B cell (primary cell): ENCODE measurements around the gene GALNT6. TPM values are rescaled to one million over a fixed set of nuclear protein-coding genes. Genes with fewer than 3 reads are reported as not detected.

ENCODE experiments used
- ATAC-seq: fragments of 200-7000 bp; cut with Tn5 transposase; one replicate; pipeline ENCODE4 v1.10.0; 2021; ENCODE audit warnings: low read depth, mild to moderate bottlenecking, moderate number of reproducible peaks, moderate library complexity
- CTCF ChIA-PET: fragments of 350-600 bp; sonication (Branson Sonifier 250); formaldehyde crosslinking; loops from one replicate; lab custom pipeline; 2021; ENCODE audit warnings: antibody characterized with exemption, inconsistent platforms; lab: Charles Lee
- POLR2A ChIA-PET: fragments of 350-600 bp; sonication (Branson Sonifier 250); formaldehyde crosslinking; loops from one replicate; lab custom pipeline; 2021; ENCODE audit warnings: antibody characterized with exemption; lab: Charles Lee
- DNase-seq: peaks from one replicate; pipeline ENCODE4 v3.0.0; 2013
- H2AFZ ChIP-seq: 2 replicates; pipeline ENCODE4 v1.6.1; 2012; ENCODE audit warnings: mild to moderate bottlenecking, low read depth, low read length; ENCODE audit not compliant: insufficient read depth, poor library complexity, severe bottlenecking
- H3K27ac ChIP-seq, 2 donors: 1 replicate in 1 of 2; 2 replicates in 1 of 2; pipeline ENCODE4 v1.5.1; 2012 to 2013; ENCODE audit warnings: low read length in 2 of 2, mild to moderate bottlenecking in 2 of 2, moderate library complexity in 1 of 2
- H3K27me3 ChIP-seq, 4 experiments: fragments of 200-600 bp in 1 of 4; sonication (generic) in 1 of 4; replicated peaks in 1 of 4; 1 replicate in 2 of 4; 2 replicates in 2 of 4; pipeline versions ENCODE4 v1.6.1 to v1.7.0; 2013 to 2016; ENCODE audit warnings: low read length in 3 of 4, mild to moderate bottlenecking in 2 of 4, mixed read lengths in 1 of 4, moderate library complexity in 1 of 4; ENCODE audit not compliant: insufficient read depth in 4 of 4, control insufficient read depth in 3 of 4; ENCODE audit errors: control extremely low read depth in 1 of 4
- H3K36me3 ChIP-seq, 2 experiments: replicated peaks in 1 of 2; 1 replicate in 1 of 2; 2 replicates in 1 of 2; pipeline versions ENCODE4 v1.6.1 to v1.7.1; 2013; ENCODE audit warnings: low read length in 1 of 2; ENCODE audit not compliant: insufficient read depth in 2 of 2, control insufficient read depth in 1 of 2; ENCODE audit errors: control extremely low read depth in 1 of 2, extremely low read depth in 1 of 2
- H3K4me1 ChIP-seq, 2 donors: fragments of 200-600 bp in 1 of 2; sonication (generic) in 1 of 2; 1 replicate in 1 of 2; 2 replicates in 1 of 2; pipeline versions ENCODE4 v1.5.1 to v1.6.1; 2013 to 2017; ENCODE audit warnings: low read length in 2 of 2; ENCODE audit not compliant: control insufficient read depth in 2 of 2, insufficient read depth in 2 of 2
- H3K4me2 ChIP-seq: replicated peaks from 2 replicates; pipeline ENCODE3; 2012; ENCODE audit warnings: mild to moderate bottlenecking, low read depth, low read length; ENCODE audit not compliant: poor library complexity, severe bottlenecking
- H3K4me3 ChIP-seq, 5 experiments: fragments of 200-600 bp in 1 of 5; sonication (generic) in 1 of 5; 1 replicate in 3 of 5; 2 replicates in 2 of 5; pipeline versions ENCODE4 v1.5.1 to v1.7.0; 2011 to 2016; ENCODE audit warnings: low read length in 4 of 5, mild to moderate bottlenecking in 4 of 5, low read depth in 2 of 5, control low read depth in 1 of 5, moderate library complexity in 1 of 5; ENCODE audit not compliant: insufficient read depth in 1 of 5; ENCODE audit errors: control extremely low read depth in 1 of 5, extremely low read depth in 1 of 5
- H3K79me2 ChIP-seq: fragments of 200-600 bp; sonication (generic); one replicate; pipeline ENCODE4 v1.6.0; 2016; ENCODE audit warnings: low read length; ENCODE audit not compliant: control insufficient read depth, insufficient read depth
- H3K9ac ChIP-seq: fragments of 200-600 bp; sonication (generic); 2 replicates; pipeline ENCODE4 v1.6.1; 2017; ENCODE audit warnings: mild to moderate bottlenecking, low read length, moderate library complexity
- H3K9me3 ChIP-seq, 3 donors: one replicate each; pipeline versions ENCODE4 v1.6.1 to v1.7.1; 2013; ENCODE audit warnings: low read length in 2 of 3; ENCODE audit not compliant: control insufficient read depth in 2 of 3, insufficient read depth in 1 of 3; ENCODE audit errors: control extremely low read depth in 1 of 3
- H4K20me1 ChIP-seq: 2 replicates; pipeline ENCODE4 v1.6.0; 2012; ENCODE audit warnings: mild to moderate bottlenecking, low read length; ENCODE audit not compliant: insufficient read depth, control insufficient read depth, poor library complexity, severe bottlenecking
- H3K27ac Mint-ChIP-seq: one replicate; pipeline ENCODE4 v1.8.0; 2021; ENCODE audit warnings: mixed read lengths
- H3K27me3 Mint-ChIP-seq: one replicate; pipeline ENCODE4 v1.8.0; 2021; ENCODE audit warnings: mixed read lengths
- H3K4me1 Mint-ChIP-seq: one replicate; pipeline ENCODE4 v1.8.0; 2021; ENCODE audit warnings: mixed read lengths
- H3K4me3 Mint-ChIP-seq: one replicate; pipeline ENCODE4 v1.8.0; 2021; ENCODE audit warnings: mixed read lengths
- H3K9me3 Mint-ChIP-seq: one replicate; pipeline ENCODE4 v1.8.0; 2022; ENCODE audit warnings: mixed read lengths; ENCODE audit not compliant: insufficient read depth
- CTCF ChIP-seq: fragments of 200-600 bp; IDR thresholded peaks from one replicate; pipeline ENCODE4 v1.8.0; 2022; ENCODE audit warnings: antibody characterized with exemption, mild to moderate bottlenecking
- EZH2 ChIP-seq: IDR thresholded peaks from 2 replicates; pipeline ENCODE4 v1.6.1; 2012; ENCODE audit warnings: borderline replicate concordance, low read depth, mild to moderate bottlenecking, moderate library complexity, low read length; ENCODE audit not compliant: insufficient read depth, poor library complexity, severe bottlenecking
- whole genome bisulfite sequencing: methylation state at CpG from one replicate; pipeline ENCODE4 v1.1.5; 2013; ENCODE audit warnings: missing lambda C conversion rate; ENCODE audit not compliant: insufficient coverage; 5-methylcytosine and 5-hydroxymethylcytosine counted together
- intact Hi-C: fragments of 100-400 bp; cut with micrococcal nuclease; formaldehyde crosslinking; loops from one replicate; pipeline ENCODE4 v1.10.0; 2022
- polyA minus RNA-seq: library from RNA; depleted of rRNA, polyadenylated mRNA; stranded (reverse); fragments of >200 nt; gene quantifications from 2 replicates; pipeline ENCODE4 v1.2.3, GENCODE V29; 2012
- polyA plus RNA-seq: library from polyadenylated mRNA; depleted of rRNA; stranded (reverse); fragments of >200 nt; gene quantifications from 2 replicates; pipeline ENCODE4 v1.2.3, GENCODE V29; 2012
- total RNA-seq, 2 donors: library from RNA; stranded (reverse); fragments of 120-200 nt in 1 of 2; gene quantifications; 1 replicate in 1 of 2; 2 replicates in 1 of 2; pipeline versions ENCODE4 v1.2.3 to v1.2.4, GENCODE V29; 2013 to 2022

The GALNT6 gene
- 8.5 and 9.0 TPM in 2 replicates for total RNA-seq
- 14.3 TPM for total RNA-seq (2013)
- 10.3 and 11.5 TPM in 2 replicates for polyA plus RNA-seq
- 17.6 and 33.0 TPM in 2 replicates for polyA minus RNA-seq

- TF ChIP-seq EZH2 (no peak), CTCF (no peak)
- CTCF ChIA-PET = interaction anchor here (1.0 to 1.5 kb wide), 6 partner anchors 10 to 122 kb away, joined by 3 to 6 read pairs (median 5); no protein-coding TSS in a partner anchor
- peak within 1 kb of the TSS; percentile 91 for H3K4me2 ChIP-seq
- peak within 1 kb of the TSS; percentile 55 to 87 (median 83) for H3K4me3 ChIP-seq
- no peaks in the 10 kb centered on the region for H3K36me3 ChIP-seq
- peaks cover 68 to 79% of the 10 kb centered on the region in 2 donors for H3K4me1 ChIP-seq
- peak; percentile 88 for DNase-seq
- Mint-ChIP-seq H3K27me3 (no peaks in the 10 kb centered on the region), H3K27ac (peak within 1 kb of the TSS; percentile 88), H3K4me3 (peak within 1 kb of the TSS; percentile 90), H3K4me1 (peaks cover 74% of the 10 kb centered on the region), H3K9me3 (no peaks in the 10 kb centered on the region)
- peak within 1 kb of the TSS; percentile 68 to 87 for H3K27ac ChIP-seq
- intact Hi-C loops = loop anchor here (1.0 to 10.0 kb wide), 4 partner anchors 22 to 143 kb away; partner anchors contain the start of gene SLC4A8
- peak within 1 kb of the TSS; percentile 85 for H2AFZ ChIP-seq
- peak; percentile 79 for ATAC-seq
- peak within 1 kb of the TSS; percentile 82 for H3K9ac ChIP-seq
- peaks cover 20% of the 10 kb centered on the region for H3K79me2 ChIP-seq
- H3K9me3 ChIP-seq = no peaks in the 10 kb centered on the region
- H3K27me3 ChIP-seq = no peaks in the 10 kb centered on the region
- POLR2A ChIA-PET = interaction anchor here (1.6 to 4.0 kb wide), 2 partner anchors 20 to 22 kb away, joined by 4 to 22 read pairs; no protein-coding TSS in a partner anchor
- H4K20me1 ChIP-seq = no peaks in the 10 kb centered on the region
- WGBS = 0% methylated on average over 71 of the region's 73 CpGs
Observed at GRCh38 chr12:51391283-51392123, at the start of gene GALNT6. GALNT6 (minus strand) TSS chr12:51391406; CDS start chr12:51379781, 11,625 bp downstream.

GRCh38 chr12:51439330-51439729, 48.1 kb upstream of the GALNT6 start:
- no peak overlapping the region for H3K9ac ChIP-seq
- no peak overlapping the region for H3K27ac Mint-ChIP-seq
- WGBS = 100% methylated on average over 2 of the region's 2 CpGs
- no peaks in the 10 kb centered on the region for H3K9me3 ChIP-seq
- H3K36me3 ChIP-seq = no peaks in the 10 kb centered on the region
- intact Hi-C loops = no loop called here
- no peak overlapping the region for H3K4me3 ChIP-seq
- H3K27ac ChIP-seq = no peak overlapping the region
- H4K20me1 ChIP-seq = no peaks in the 10 kb centered on the region
- ChIA-PET CTCF (no interaction called here), POLR2A (no interaction called here)
- ATAC-seq (no peak), DNase-seq (no peak)
- no peaks in the 10 kb centered on the region for H3K27me3 ChIP-seq
- no peak overlapping the region for H2AFZ ChIP-seq
- TF ChIP-seq EZH2 = no peak
- TF ChIP-seq CTCF = no peak
- H3K9me3 Mint-ChIP-seq = no peaks in the 10 kb centered on the region
- H3K4me1 Mint-ChIP-seq = peaks cover 5% of the 10 kb centered on the region
- H3K4me2 ChIP-seq = no peak overlapping the region
- peaks cover 0 to 3% of the 10 kb centered on the region in 2 donors for H3K4me1 ChIP-seq
- no peak overlapping the region for H3K4me3 Mint-ChIP-seq
- H3K79me2 ChIP-seq = no peaks in the 10 kb centered on the region
- H3K27me3 Mint-ChIP-seq = no peaks in the 10 kb centered on the region
